ENCODE data around the gene CCDC60.

- TF ChIP-seq CTCF (conservative IDR thresholded peaks at IDR 0.05; ENCODE audit: low read depth, low read length): no peak
- no peak for TF ChIP-seq EZH2 (IDR thresholded peaks at IDR 0.05; ENCODE audit: borderline replicate concordance, low read depth, low read length, poor library complexity, severe bottlenecking)
Measured at GRCh38 chr12:119369161-119369560, 34.6 kb downstream of the CCDC60 start.

Data from A673 (cell line).